Measurements from ENCODE around the gene DDX42.
"Not testable (repeated sequence)": the region's sequence is repeated elsewhere in the genome, so short reads cannot be mapped to it uniquely, and the experiment has no call there.

The DDX42 gene

DNA sequence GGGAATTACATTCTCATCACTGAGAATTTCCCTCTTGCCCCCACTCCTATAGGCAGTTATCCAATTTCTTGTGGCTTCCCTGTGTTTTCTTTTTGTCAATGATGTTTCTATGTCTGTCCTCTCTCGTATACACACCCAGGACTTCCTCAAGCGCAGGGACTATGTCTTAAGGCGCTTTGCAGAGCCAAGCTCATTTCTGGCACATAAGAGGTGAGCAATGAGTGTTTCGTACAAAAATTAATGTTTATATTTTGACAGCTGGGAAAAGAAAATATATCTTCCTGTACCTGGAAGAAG, 947 bp downstream of the DDX42 start:
- no peak for DNase-seq (ENCODE audit: low spot score)

DNA sequence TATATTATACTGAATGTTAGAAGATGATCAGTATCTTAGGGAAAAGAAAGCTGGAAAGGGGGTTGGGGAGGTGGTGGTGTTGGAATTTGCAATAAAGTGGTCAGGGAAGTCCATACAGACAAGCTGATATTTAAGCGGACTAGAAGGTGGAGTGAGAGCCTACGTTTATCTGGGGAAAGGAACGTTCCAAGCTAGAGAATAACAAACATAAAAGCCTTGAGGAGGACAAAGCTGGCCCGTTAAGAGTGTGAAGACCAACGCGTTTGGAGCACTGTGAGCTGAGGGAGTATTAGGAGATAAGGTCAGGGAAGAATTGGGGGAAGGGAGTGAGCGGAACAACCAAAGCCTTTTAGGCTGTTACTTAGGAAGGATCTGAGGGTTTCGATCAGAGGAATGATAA, 1.4 kb downstream of the DDX42 start:
- DNase-seq (ENCODE audit: low spot score) = no peak

DNA sequence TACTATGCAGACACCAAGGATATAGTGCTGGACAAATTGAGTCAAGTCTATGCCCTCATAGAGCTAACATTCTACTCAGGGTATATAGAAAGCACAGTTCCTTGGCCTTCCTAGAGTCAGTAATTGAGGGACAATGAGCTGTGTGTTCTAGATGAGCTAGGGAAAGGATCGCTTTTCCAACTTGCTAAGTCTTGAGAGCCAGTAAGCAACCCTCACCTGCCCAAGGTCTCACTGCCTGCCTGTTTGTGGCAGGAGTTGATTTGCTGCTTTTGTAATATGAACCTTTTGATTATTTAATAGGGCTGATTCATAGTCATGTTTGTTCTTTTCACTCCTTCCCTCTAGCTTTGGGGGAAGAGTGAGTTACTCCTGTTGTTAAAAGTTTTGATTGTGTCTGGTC, 6.5 kb downstream of the DDX42 start:
- DNase-seq (ENCODE audit: low spot score) = no peak

DNA sequence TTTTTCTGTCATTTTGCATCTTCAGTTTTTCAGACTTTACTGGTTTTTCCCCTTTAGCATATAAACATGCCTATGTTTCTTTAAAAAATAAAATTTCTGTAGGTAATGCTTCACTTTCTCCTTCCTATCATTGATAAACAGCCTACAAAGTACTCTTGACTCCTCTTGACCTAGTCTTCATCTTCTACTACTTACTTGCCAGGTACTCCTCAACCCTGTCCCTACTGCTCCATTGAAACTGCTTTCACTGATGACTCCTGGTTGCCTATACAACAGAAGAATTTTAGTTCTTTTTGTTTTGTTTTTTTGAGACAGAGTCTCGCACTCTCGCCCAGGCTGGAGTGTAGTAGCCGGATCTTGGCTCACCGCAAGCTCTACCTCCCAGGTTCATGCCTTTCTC, 7.0 kb downstream of the DDX42 start:
- DNase-seq (ENCODE audit: low spot score) = no peak

DNA sequence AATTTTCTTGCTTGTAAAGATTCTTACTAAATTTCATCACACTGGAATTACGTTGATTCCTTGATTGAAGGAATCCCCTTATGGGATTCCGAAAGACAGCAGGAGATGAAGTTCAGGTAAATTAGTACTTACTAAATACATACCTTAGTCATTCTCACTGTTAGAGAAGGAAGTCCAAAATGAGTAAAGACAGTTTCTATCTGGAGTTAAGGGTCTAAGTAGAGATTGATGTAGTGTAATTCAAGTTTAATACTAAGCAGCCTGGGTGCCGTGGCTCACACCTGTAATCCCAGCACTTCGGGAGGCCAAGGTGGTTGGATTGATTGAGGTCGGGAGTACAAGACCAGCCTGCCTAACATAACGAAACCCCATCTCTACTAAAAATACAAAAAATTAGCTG, 9.6 kb downstream of the DDX42 start:
- no peak for DNase-seq (ENCODE audit: low spot score)

DNA sequence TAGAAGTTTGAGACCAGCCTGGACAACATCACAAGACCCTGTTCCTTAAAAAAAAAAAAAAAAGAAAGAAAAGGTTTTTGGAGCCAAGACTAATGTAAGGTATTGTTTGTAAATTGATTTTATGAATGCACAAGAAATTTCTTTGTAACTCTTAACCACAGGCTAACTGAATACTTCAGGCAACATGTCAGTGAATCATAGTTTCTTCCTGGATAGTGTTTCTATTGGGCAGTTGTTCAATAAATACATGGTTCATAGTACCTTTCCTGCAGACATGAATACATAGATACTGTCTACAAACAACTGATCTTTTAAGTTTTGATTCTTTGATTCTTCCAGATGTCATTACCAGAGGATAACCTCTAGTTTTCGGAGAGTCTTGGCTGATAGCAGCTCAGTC, 11.6 kb downstream of the DDX42 start:
- DNase-seq (ENCODE audit: low spot score) = no peak

DNA sequence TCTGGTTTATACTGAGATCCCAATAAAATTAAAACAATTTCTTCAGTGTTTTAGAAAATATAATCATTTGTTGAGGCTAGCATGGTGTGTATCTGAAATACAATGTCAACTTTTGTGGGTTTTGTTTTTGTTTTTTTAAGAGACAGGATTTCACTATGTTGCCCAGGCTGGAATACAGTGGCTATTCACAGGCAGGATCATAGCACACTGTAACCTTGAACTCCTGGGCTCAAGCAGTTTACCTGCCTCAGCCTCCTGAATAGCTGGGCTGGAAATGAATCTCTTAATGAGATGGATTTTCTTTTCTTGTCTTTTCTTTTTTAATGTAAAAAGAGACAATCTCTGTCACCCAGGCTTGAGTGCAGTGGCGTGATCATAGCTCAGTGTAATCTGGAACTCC, 12.1 kb downstream of the DDX42 start:
- DNase-seq (ENCODE audit: low spot score) = no peak

DNA sequence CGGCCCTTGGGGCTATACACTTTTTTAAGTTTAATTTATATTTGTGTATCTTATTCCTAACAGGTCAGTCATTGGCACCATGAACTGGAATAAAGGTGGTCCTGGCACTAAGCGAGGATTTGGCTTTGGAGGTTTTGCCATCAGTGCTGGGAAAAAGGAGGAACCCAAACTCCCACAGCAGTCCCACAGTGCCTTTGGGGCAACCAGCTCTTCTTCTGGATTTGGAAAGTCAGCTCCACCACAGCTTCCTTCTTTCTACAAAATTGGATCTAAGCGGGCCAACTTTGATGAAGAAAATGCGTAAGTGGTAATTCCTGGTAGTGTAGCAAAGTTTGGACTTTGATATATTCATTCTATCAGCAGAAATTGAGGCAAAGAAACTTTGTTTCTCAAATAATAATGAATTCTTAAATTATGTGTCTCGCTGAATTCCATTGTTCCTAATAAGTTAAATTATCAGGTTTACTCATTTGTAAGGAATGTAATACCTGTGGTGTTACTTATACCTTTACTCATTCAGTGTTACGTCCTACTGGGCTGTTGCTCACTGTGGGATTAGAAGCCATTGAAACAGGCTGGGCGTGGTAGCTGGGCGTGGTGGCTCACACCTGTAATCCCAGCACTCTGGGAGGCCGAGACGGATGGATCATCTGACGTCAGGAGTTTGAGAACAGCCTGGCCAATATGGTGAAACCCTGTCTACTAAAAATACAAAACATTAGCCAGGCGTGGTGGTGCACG, 13.2 kb downstream of the DDX42 start:
- no peak for DNase-seq (ENCODE audit: low spot score)

DNA sequence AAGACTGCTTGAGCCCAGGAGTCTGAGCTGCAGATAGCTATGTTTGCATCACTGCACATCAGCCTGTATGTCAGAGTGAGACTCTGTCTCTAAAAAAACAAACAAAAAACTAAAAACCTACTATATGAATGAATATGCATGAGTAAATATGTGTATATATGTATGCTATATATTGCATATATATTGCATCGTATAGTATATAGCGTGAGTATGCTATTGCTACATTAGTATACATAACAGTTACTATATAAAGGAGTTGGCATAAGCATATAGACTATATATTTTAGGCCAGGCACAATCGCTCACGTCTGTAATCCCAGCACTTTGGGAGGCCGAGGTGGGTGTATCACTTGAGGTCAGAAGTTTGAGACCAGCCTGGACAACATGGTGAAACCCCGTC, 16.1 kb downstream of the DDX42 start:
- DNase-seq (ENCODE audit: low spot score) = no peak

DNA sequence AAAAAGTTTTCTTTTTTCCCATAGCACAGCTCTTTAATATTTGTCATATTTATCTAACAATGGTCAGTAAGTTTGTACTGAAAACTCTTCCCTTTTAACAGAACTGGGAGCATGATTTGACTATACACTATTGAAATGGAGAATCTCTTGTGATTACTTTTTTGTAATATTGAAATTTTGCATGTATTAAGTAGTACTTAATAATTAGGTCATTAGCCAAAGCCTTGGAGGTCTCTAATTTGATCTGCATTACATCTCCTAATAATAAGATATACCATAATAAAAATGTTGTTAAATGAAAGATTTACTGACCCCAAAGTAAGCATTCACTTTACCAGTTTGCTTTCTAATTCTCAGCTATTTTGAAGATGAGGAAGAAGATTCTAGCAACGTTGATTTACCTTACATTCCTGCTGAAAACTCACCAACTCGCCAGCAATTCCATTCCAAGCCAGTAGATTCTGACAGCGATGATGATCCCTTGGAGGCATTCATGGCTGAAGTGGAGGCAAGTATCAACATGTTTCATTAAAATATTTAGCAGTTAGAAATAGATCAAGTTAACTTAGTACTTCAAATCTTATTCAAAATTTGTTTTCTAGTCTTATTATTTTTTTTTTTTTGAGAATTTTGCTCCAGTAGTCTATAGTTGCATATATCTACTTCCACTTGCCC, 18.2 kb downstream of the DDX42 start:
- DNase-seq (ENCODE audit: low spot score) = no peak

DNA sequence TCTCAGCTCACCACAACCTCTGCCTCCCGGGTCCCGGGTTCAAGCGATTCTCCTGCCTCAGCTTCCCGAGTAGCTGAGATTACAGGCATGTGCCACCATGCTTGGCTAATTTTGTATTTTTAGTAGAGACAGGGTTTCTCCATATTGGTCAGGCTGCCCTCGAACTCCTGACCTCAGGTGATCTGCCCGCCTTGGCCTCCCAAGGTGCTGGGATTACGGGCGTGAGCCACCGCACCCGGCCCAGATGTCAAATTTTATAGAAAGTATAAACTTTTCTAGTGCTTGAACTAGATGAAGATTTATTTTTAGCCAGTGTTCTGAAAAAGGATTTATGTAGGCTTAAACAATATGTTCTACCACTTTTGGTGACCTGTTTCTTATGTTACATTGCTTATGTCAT, 22.4 kb downstream of the DDX42 start:
- not testable (repeated sequence) for DNase-seq (ENCODE audit: low spot score)

DNA sequence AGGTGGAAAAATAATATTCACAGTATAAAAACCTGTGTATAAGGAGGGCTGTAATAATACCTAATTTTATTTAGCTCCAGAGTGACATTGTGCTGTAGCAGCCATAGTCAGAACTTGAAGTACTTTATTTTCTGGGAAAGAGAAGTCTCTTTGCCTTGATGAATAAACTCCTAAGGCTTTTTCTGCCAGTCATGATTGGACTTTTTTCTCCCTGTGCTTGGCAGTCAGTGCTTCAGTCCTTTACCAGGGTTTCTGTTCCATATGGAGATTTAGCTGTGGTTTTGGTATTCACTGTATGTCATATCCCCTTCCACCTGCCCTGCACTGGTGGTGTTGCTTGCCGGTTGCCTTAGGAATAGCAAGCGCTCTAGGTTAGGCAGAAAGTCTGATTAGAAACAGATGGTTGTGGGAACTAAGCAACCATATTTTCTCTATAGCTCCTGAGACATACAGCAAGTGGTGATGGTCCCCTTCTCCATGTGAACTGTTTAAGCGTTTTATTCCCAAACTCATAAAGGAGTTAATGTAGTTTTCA, 24.7 kb downstream of the DDX42 start:
- DNase-seq (ENCODE audit: low spot score) = no peak

DNA sequence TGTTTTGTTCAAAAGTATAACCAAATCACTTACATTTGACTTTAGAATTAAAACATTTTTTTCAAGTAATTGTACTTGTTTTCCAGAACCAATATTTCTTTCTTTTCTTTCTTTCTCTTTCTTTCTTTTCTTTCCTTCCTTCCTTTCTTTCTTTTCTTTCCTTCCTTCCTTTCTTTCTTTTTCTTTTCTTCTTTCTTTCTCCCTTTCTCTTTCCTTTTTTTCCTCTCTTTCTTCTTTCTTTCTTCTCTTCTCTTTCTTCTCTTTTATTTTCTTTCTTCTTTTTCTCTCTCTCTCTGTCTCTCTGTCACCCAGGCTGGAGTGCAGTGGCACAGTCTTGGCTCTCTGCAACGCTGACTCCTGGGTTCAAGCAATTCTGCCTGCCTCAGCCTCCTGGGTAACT, 26.8 kb downstream of the DDX42 start:
- DNase-seq (ENCODE audit: low spot score) = no peak

DNA sequence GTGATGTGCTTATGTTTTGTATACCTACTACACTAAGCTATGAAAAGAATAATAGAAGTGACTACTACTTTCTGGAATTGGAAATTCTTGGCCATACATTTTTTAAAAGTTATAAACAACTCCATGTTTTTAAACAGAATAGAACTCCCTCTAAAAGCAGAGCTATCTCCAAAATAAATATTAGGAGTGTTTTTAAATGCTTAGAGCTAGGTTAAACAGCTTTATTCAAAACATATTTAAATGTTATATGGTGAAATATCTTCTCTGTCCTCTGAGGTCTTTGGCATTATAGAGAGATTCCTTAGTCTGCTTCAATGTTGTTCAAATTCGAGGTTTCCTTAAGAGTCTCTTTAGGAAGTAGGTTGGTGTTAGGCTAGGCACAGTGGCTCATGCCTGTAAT, 30.4 kb downstream of the DDX42 start:
- DNase-seq (ENCODE audit: low spot score) = no peak

DNA sequence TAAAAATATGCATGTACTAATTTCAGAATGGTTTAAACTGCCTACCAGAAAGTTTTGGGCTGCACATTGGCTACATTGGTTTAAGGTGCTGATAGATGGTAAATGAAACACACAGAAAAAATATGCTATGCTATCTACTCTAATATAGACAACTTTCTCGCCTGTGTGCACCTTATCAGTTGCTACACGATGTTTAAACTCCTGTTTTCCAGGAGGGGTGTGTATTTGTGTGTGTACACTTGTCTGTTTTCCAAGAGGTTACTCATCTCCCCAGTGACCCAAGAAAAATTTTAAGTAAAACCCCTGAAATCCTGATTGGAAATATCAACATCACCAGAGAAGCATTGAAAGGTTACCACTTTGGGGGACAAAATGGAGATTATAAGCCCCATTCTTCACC, 31.6 kb downstream of the DDX42 start:
- DNase-seq (ENCODE audit: low spot score) = no peak

DNA sequence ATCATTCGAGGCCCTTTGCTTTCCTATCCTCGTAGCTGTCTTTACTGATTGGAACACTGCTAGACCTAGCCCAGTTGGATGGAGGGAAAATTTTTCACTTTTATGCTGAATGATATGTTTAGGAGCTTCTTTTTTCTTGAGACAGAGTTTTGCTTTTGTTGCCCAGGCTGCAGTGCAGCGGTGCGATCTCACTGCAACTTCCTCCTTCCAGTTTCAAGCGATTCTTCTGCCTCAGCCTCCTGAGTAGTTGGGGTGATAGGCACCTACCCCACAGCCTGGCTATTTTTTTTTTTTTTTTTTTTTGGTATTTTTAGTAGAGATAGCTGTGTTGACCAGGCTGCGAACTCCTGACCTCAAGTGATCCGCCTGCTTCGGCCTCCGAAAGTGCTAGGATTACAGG, 36.0 kb downstream of the DDX42 start:
- no peak for DNase-seq (ENCODE audit: low spot score)

DNA sequence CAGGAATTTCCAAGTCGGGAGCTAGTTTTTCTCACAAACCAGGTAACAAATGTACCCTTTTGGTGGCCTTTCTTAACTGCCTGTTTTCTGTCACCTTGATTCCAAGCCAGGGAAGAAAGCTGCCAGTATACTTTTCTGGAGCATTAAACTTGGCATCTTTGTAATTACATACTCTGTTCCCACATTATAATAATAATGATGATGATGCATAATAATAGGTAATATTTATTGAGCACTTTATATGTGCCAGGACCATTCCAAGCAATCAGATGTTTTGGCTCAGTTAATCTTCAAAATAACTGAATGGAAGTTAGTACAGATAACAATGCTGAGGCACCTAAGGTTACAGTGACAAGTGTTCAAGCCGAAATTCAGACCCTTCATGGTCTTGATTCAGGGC, 42.2 kb downstream of the DDX42 start:
- no peak for DNase-seq (ENCODE audit: low spot score)

DNA sequence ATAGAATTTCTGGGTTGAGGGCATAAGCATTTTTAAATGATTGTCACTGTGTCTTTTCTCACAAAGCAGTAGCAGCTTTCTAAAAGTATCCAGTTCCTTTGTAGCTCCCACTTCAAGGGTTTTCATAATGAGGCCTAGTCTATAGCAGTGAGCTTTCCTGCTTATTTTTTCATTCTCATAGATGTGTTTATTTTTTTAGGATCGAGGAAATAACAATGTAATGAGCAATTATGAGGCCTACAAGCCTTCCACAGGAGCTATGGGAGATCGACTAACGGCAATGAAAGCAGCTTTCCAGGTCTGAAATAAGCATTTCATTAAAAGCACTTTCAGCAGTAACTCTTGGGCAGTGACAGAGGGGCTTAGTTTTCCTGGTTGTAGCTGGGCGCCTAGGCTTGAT, 42.7 kb downstream of the DDX42 start:
- DNase-seq (ENCODE audit: low spot score) = no peak

DNA sequence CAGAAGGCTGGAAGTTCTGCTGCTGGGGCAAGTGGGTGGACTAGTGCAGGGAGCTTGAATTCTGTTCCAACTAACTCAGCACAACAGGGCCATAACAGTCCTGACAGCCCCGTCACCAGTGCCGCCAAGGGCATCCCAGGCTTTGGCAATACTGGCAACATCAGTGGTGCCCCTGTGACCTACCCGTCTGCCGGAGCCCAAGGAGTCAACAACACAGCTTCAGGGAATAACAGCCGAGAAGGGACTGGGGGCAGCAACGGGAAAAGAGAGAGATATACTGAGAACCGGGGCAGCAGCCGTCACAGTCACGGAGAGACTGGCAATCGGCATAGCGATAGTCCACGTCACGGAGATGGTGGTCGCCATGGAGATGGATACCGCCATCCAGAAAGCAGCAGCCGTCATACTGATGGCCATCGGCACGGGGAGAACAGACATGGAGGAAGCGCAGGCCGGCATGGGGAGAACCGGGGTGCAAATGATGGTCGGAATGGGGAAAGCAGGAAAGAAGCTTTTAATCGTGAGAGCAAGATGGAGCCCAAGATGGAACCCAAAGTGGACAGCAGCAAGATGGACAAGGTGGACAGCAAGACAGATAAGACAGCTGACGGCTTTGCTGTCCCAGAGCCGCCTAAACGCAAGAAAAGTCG, 43.9 kb downstream of the DDX42 start:
- DNase-seq (ENCODE audit: low spot score) = no peak

DNA sequence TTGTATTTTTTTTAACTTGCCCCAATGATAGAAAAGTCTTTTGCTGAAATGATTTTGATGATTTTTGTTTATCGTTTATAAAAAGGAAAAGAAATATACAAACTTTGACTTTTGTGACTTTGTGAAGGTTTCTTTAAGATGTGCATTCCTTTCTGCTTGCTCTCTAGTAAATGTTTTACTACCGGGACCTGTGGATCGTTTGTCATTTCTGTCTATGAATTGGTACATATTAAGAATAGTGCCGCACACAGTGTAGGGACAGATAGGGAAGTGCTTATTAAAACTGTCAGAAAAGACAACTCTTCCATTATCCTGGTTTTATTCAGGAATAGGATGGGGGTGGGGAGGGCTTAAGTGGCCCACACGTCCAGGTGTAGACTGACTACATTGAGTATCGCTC, 45.2 kb downstream of the DDX42 start:
- DNase-seq (ENCODE audit: low spot score) = no peak

DNA sequence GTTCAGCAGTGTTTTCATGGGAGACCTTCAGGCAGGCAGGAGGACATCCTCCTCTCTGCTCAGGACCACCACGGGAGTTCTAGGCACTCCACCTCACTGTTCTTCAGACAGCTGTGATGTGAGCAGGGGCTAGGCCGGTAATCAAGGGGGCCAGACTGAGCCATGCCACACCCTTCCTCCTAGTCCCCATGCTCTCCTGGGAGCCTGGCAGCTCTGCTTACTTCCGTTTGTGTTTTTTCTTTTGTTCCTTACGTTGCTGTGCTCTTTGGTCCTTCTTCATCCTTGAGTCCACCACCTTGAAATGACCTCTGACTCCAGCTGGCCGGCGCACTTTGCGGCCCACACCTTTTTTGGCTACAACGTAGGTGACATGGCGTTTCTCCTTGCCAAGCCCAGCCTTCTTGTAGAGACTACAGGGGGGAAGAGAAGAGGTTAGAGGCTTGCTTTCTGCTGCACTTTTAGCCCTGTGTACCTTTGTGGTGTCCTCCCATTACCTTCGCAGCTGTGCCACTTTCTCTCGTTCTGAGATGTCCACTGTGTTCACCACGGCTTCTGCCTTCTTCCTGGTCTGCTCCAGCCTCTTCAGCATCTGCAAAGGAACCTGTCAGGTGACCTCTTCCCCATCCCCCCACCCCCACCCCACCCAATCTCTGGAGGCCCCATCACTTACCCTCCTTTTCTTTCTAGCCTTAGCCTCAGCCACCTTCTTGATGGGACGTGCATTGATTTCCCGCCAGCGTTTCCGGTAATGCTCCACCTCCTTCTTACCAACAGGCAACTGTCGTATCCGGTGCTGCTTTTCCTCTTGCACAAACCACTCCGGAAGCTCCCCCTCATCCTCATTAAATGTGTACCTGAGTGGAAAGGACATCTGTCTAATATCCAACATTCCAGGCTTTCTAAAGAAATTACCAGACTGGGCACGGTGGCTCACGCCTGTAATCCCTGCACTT, 45.9 kb downstream of the DDX42 start:
- no peak for DNase-seq (ENCODE audit: low spot score)
